B cell (primary cell): ENCODE measurements around the gene MDGA2.

ENCODE experiments used
- EZH2 ChIP-seq: IDR thresholded peaks from 2 replicates; pipeline ENCODE4 v1.6.1; 2012; ENCODE audit warnings: borderline replicate concordance, low read depth, mild to moderate bottlenecking, moderate library complexity, low read length; ENCODE audit not compliant: insufficient read depth, poor library complexity, severe bottlenecking
- TF ChIP-seq, protein P1 (sequence below): fragments of 200-600 bp; IDR thresholded peaks from one replicate; pipeline ENCODE4 v1.8.0; 2022; ENCODE audit warnings: antibody characterized with exemption, mild to moderate bottlenecking

DNA sequence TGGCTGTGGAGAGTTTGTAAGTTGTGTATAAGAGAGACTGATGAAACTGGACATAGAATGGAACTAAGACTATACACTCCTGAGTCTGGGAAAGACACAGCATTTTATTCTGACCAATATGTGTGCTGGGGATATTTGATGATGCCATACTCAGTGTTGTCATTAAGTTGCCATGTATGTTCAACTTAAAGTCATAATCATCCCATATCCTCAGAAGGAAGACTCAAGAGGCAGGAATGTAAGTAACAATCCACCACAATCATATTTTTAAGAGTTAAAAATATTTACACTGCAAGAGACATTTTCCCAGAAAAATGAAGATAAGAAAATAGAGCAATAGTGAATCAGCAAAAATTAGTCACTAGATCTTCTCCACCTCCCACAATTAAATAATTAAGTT is 120.1 kb downstream of the MDGA2 start:
- TF ChIP-seq, protein P1, sequence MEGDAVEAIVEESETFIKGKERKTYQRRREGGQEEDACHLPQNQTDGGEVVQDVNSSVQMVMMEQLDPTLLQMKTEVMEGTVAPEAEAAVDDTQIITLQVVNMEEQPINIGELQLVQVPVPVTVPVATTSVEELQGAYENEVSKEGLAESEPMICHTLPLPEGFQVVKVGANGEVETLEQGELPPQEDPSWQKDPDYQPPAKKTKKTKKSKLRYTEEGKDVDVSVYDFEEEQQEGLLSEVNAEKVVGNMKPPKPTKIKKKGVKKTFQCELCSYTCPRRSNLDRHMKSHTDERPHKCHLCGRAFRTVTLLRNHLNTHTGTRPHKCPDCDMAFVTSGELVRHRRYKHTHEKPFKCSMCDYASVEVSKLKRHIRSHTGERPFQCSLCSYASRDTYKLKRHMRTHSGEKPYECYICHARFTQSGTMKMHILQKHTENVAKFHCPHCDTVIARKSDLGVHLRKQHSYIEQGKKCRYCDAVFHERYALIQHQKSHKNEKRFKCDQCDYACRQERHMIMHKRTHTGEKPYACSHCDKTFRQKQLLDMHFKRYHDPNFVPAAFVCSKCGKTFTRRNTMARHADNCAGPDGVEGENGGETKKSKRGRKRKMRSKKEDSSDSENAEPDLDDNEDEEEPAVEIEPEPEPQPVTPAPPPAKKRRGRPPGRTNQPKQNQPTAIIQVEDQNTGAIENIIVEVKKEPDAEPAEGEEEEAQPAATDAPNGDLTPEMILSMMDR = no peak
- TF ChIP-seq EZH2 = no peak
